Keratinocyte (primary cell): ENCODE results near the gene PLA2G4F. TPM values are rescaled to one million over a fixed set of nuclear protein-coding genes. Genes with fewer than 3 reads are reported as not detected.
A peak's percentile ranks its signal among the peaks of the same experiment; 100 is the strongest.

Experiments
- DNase-seq: peaks from one replicate; pipeline ENCODE4 v3.0.0-alpha.2; 2011; ENCODE audit warnings: low read depth, missing footprints, low spot score
- FAIRE-seq: peaks from 2 replicates; lab custom pipeline; 2011; peaks lifted over from hg19 to GRCh38; lab: Jason Lieb, UNC
- H2AFZ ChIP-seq: 2 replicates; pipeline ENCODE4 v1.6.0; 2012; ENCODE audit warnings: low read length, control low read depth, inconsistent platforms; ENCODE audit not compliant: control insufficient read depth
- H3K27ac ChIP-seq: 2 replicates; pipeline ENCODE4 v1.5.1; 2011; ENCODE audit warnings: low read length; ENCODE audit not compliant: control insufficient read depth, insufficient read depth
- H3K27me3 ChIP-seq: 3 replicates; pipeline ENCODE4 v1.6.0; 2011; ENCODE audit warnings: low read length; ENCODE audit not compliant: control insufficient read depth, insufficient read depth; ENCODE audit errors: extremely low read depth
- H3K36me3 ChIP-seq, 2 experiments: 2 replicates in 1 of 2; 3 replicates in 1 of 2; pipeline ENCODE4 v1.5.1; 2011; ENCODE audit warnings: low read length in 2 of 2, mild to moderate bottlenecking in 1 of 2; ENCODE audit not compliant: control insufficient read depth in 2 of 2, insufficient read depth in 2 of 2; ENCODE audit errors: extremely low read depth in 1 of 2
- H3K4me1 ChIP-seq: 3 replicates; pipeline ENCODE4 v1.5.1; 2011; ENCODE audit warnings: low read length; ENCODE audit not compliant: control insufficient read depth, insufficient read depth; ENCODE audit errors: extremely low read depth
- H3K4me2 ChIP-seq: 3 replicates; pipeline ENCODE4 v1.6.0; 2011; ENCODE audit warnings: low read depth, low read length; ENCODE audit not compliant: control insufficient read depth, insufficient read depth; ENCODE audit errors: extremely low read depth
- H3K4me3 ChIP-seq, 3 experiments: fragments of 200-600 bp in 1 of 3; sonication (generic) in 1 of 3; 2 replicates in 2 of 3; 3 replicates in 1 of 3; pipeline ENCODE4 v1.5.1; 2011 to 2016; ENCODE audit warnings: low read length in 3 of 3, mild to moderate bottlenecking in 3 of 3, control low read depth in 2 of 3, inconsistent platforms in 1 of 3, low read depth in 1 of 3, mixed read lengths in 1 of 3, mixed run types in 1 of 3, moderate library complexity in 1 of 3; ENCODE audit not compliant: control insufficient read depth in 2 of 3, insufficient read depth in 2 of 3; ENCODE audit errors: extremely low read depth in 1 of 3
- H3K79me2 ChIP-seq: 2 replicates; pipeline ENCODE4 v1.6.0; 2012; ENCODE audit warnings: low read length; ENCODE audit not compliant: control insufficient read depth, insufficient read depth
- H3K9ac ChIP-seq: 3 replicates; pipeline ENCODE4 v1.6.0; 2011; ENCODE audit warnings: low read length; ENCODE audit not compliant: control insufficient read depth, insufficient read depth; ENCODE audit errors: extremely low read depth
- H3K9me1 ChIP-seq: 3 replicates; pipeline ENCODE4 v1.6.0; 2011; ENCODE audit warnings: low read length; ENCODE audit not compliant: control insufficient read depth, insufficient read depth; ENCODE audit errors: extremely low read depth
- H3K9me3 ChIP-seq: 2 replicates; pipeline ENCODE4 v1.5.1; 2012; ENCODE audit warnings: low read depth, low read length; ENCODE audit not compliant: control insufficient read depth
- H4K20me1 ChIP-seq: 3 replicates; pipeline ENCODE4 v1.6.0; 2011; ENCODE audit warnings: low read length; ENCODE audit not compliant: control insufficient read depth, insufficient read depth; ENCODE audit errors: extremely low read depth
- EZH2 ChIP-seq: IDR thresholded peaks from one replicate; pipeline ENCODE4 v1.6.1; 2012; ENCODE audit warnings: inconsistent platforms, mild to moderate bottlenecking, low read length, moderate library complexity
- dilution Hi-C: fragments of 300-500 bp; cut with MboI; formaldehyde crosslinking; loops from one replicate; pipeline ENCODE4 v1.7.0; 2020; ENCODE audit warnings: low sequenced_read_pairs; ENCODE audit not compliant: extremely low pct_ligation_motif_present
- polyA plus RNA-seq, 5 experiments: library from polyadenylated mRNA; depleted of rRNA in 3 of 5; stranded (reverse) in 3 of 5; stranded (forward) in 1 of 5; unstranded in 1 of 5; fragments of >200 nt; gene quantifications; 1 replicate in 1 of 5; 2 replicates in 3 of 5; 3 replicates in 1 of 5; pipeline versions ENCODE4 v1.2.1 to v1.2.3, GENCODE V29; 2011 to 2012; ENCODE audit warnings: missing spikeins in 2 of 5, low read depth in 1 of 5, low replicate concordance in 1 of 5
- TF ChIP-seq, protein P1 (sequence below), 3 experiments: IDR thresholded peaks in 1 of 3; conservative IDR thresholded peaks in 1 of 3; optimal IDR thresholded peaks in 1 of 3; 2 replicates in 2 of 3; 3 replicates in 1 of 3; pipeline versions ENCODE3 to v1.5.1; 2011; ENCODE audit warnings: low read length in 3 of 3, mild to moderate bottlenecking in 3 of 3, moderate library complexity in 2 of 3, control low read depth in 1 of 3, inconsistent platforms in 1 of 3; ENCODE audit not compliant: insufficient read depth in 2 of 3; ENCODE audit errors: extremely low read depth in 1 of 3

PLA2G4F gene
- polyA plus RNA-seq, 1 donor (not counting 4 experiments of a cell fraction or from before 2014, with no cell fraction given) = 4.4 TPM

DNA sequence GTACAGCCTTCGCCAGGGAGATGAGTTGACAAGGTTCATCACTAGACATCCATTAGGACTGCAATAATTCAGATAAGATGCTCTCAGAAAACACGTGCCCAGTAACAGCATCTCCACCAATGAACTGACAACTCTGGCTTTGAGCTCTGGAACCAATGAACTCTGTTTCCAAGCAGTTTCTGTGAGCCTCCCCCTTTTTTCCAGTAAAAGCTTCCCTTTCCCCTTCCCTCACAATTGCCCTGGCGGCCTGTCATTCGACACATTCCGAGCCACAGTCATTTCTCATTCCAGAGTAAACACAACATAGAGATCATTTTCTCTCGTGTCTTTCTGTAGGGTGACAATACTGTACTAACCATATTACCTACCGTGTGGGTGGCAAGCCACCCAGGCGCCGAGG lies 65.7 kb downstream of the PLA2G4F start:
- Histone ChIP-seq H4K20me1 (no peaks in the 10 kb centered on the region), H3K36me3 (no peaks in the 10 kb centered on the region), H3K27me3 (no peaks in the 10 kb centered on the region), H3K4me2 (no peak overlapping the region), H3K9me1 (no peaks in the 10 kb centered on the region), H2AFZ (peak overlapping the region; percentile 5), H3K9ac (no peak overlapping the region), H3K4me1 (peaks cover 46% of the 10 kb centered on the region), H3K9me3 (no peaks in the 10 kb centered on the region), H3K4me3 (no peak overlapping the region), H3K27ac (no peak overlapping the region), H3K79me2 (no peaks in the 10 kb centered on the region)
- no peak for TF ChIP-seq EZH2
- TF ChIP-seq, protein P1, sequence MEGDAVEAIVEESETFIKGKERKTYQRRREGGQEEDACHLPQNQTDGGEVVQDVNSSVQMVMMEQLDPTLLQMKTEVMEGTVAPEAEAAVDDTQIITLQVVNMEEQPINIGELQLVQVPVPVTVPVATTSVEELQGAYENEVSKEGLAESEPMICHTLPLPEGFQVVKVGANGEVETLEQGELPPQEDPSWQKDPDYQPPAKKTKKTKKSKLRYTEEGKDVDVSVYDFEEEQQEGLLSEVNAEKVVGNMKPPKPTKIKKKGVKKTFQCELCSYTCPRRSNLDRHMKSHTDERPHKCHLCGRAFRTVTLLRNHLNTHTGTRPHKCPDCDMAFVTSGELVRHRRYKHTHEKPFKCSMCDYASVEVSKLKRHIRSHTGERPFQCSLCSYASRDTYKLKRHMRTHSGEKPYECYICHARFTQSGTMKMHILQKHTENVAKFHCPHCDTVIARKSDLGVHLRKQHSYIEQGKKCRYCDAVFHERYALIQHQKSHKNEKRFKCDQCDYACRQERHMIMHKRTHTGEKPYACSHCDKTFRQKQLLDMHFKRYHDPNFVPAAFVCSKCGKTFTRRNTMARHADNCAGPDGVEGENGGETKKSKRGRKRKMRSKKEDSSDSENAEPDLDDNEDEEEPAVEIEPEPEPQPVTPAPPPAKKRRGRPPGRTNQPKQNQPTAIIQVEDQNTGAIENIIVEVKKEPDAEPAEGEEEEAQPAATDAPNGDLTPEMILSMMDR (optimal IDR thresholded peaks at IDR 0.05 in 1 of 3, IDR thresholded peaks at IDR 0.05 in 1 of 3, conservative IDR thresholded peaks at IDR 0.05 in 1 of 3; ENCODE audit: extremely low read depth in 1 of 3, insufficient read depth in 2 of 3, low read length in 3 of 3) = no peak
- no peak for FAIRE-seq
- no peak for DNase-seq
- dilution Hi-C loops = no loop called here

DNA sequence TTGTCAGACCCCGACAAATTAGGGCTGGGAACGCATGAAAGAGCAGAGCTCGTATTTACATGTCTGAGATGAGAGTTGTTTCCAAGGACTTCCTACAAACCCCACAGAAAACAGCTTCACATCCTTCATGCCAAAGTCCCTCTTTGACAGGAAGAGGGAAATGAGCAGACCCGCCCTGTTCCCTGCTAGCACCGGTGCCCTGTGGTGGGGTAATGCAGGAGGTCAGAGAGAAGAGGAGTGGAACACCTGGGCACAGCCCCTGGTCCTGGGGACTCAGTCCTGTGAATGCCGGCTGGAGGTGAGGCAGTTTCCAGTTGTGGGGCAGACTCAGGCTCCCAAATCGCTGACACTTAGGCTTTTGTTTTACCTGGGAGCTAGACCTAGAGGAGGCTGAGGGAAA lies 66.1 kb downstream of the PLA2G4F start:
- peak overlapping the region; percentile 4 for H3K4me2 ChIP-seq
- H4K20me1 ChIP-seq = no peaks in the 10 kb centered on the region
- no peaks in the 10 kb centered on the region for H3K9me1 ChIP-seq
- H3K4me3 ChIP-seq = no peak overlapping the region
- peaks cover 49% of the 10 kb centered on the region for H3K4me1 ChIP-seq
- FAIRE-seq (peak; percentile 23), DNase-seq (no peak)
- TF ChIP-seq EZH2 = no peak
- TF ChIP-seq, protein P1 (optimal IDR thresholded peaks at IDR 0.05 in 1 of 3, IDR thresholded peaks at IDR 0.05 in 1 of 3, conservative IDR thresholded peaks at IDR 0.05 in 1 of 3; ENCODE audit: extremely low read depth in 1 of 3, insufficient read depth in 2 of 3, low read length in 3 of 3) = no peak
- H3K27me3 ChIP-seq = no peaks in the 10 kb centered on the region
- no peak overlapping the region for H3K27ac ChIP-seq
- H3K79me2 ChIP-seq = no peaks in the 10 kb centered on the region
- no peak overlapping the region for H3K9ac ChIP-seq
- no peaks in the 10 kb centered on the region for H3K9me3 ChIP-seq
- H3K36me3 ChIP-seq = no peaks in the 10 kb centered on the region
- dilution Hi-C loops = no loop called here
- peak overlapping the region; percentile 5 for H2AFZ ChIP-seq
